Activated CD4-positive, CD25-positive, alpha-beta regulatory T cell treated with anti-CD3 and anti-CD28 coated beads, Interleukin-2, amount 50 U/mL, for 72 hours (primary cell): ENCODE data around the gene TNS1.

ENCODE experiments used
- DNase-seq: peaks from one replicate; pipeline ENCODE4 v3.0.0; 2021

Gene TNS1

DNA sequence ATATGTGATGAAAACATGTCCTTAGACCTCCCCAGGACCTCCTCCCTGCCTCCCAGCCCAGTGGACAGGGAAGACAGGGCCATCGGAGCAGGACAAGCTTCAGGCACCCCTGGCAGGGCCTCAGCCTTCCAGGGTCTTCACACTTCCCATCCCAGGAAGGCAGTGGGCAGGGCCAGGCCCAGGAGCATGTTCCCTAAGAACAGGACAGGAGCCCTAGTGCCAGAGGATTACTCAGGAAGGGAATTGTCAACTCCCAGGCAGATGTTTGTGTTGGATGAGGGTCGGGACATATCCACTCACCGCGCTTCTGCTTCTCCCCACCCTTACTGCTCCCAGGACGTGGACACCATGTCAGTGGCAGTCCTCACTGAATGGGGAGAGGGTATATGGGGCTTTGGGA lies 138.9 kb downstream of the TNS1 start:
- DNase-seq: no peak

DNA sequence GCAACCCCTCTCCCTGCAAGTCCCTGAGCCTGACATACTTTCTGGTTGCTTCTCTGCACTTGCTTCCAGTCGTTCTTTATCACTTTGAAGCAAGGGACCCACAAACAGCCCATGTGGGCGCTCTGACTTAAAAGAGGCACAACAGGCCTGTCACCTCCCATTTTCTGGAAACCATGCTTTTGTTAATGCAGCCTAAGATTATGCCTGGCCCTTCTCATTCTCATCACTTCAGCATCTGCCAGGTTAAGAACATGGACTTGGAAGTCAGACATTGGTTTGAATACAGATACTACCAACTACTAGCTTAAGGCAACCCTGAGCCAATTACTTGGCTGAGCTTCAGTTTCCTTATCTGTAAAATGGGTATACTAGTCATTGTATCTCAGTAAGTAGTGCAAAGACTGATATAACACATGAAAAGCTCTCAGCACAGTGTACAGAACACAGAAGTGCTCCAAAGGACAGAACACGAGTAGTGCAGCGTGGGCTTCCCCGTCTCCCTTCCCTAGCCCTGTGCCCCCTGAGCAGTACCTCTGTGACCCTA lies 141.4 kb downstream of the TNS1 start:
- no peak for DNase-seq

DNA sequence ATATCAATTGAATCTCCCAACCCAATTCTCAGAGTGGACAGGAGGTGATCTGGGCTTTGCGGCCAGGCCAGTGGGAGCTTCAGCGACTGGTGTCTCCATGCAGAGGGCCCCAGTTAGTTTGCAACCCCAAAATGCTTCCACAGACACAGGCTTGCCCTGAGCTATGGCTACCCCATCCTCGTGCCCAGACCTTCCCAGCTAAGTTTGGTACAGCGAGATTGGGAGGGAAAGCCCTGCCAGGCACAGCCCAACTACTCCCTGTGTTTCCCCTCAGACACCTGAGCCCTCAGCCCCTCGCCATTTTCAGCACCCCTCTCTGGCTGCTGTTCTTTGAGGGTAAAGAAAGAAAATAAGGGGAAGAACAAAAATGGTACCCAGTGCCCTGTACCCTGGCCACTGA lies 142.9 kb downstream of the TNS1 start:
- DNase-seq: no peak

DNA sequence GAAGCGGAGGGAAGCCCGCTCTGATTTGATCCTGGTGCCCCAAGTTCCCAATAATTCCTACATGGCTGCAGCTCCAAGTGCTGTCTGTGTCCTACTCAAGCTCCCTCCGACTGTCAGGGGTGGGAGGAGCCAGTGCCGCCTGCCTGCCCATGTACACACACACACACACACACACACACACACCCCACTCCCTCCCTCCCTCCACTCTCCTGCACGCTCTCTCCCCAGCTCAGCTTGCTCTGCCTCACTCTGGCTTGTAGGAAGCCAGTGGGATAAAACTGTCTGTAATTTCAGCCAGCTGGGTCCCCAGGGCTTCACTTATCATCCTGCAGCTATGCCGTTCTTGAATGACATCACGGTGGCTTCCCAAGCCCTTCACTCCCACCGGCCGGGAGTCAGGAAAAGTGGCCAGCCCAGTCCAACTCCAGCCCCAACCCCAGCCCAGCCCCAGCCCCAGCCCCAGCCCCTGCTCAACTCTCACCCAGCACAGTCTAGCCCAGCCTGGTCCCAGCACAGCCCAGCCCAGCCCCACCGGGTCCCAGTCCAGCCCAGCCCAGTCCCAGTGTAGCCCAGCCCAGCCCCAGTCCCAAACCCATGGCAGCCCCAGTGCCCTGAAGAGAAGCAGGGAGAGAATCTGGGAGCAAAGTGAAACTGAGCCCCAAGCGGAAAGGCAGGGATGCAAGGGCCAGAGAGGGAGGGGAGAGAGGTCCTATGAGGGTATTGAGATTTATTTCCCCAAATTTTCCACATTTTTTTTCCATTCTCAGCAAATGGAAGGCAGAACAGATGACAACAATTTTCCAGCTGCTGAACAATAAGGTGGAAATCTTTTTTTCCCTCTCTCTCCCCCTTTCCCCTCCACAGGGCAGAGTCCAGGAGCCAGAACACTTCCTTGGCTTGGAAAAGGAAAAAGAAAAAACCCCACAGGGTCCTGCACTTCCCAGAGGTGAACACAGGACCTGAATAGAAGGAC lies 144.0 kb downstream of the TNS1 start:
- DNase-seq: no peak

DNA sequence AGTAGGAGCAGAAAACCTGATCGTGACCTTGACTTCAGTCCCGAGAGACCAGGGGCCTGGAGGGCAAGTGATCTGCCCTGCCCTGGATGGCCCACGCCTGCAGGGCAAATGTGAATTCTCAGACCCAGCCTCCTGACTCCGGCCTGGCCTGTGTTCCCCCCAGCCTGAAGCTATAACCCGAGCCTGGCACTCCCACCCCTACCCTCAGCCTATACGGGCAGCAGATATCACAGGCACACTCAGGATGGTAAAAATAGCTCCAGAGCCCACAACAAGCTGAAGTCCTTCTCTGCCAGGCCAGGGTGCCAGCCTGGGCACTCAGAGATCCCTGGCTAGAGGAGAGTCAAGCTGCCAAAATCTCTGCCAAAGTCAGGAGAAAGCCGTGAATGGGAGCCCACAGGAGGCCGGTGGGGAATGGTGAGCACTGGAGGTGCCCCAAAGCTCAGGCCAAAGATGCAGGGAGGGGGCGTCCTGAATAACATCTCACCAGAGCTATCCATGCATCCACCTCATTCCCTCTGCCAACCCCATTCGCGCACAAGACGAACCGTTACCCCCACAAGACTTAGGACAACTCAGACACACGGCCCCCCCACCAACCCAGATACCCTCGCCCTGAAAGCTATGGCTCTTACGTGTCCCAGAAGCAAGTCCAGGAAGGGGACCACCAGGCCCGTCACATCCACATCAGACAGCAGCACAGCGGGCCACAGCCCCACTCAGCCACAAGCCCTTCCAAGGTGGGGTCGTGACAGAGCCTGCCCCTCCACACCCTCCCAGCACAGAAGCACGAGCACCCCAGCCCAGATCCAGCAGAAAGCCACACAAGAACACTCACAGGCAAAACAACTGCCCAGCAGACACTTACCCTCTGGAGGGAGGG lies 144.9 kb downstream of the TNS1 start:
- DNase-seq: no peak

DNA sequence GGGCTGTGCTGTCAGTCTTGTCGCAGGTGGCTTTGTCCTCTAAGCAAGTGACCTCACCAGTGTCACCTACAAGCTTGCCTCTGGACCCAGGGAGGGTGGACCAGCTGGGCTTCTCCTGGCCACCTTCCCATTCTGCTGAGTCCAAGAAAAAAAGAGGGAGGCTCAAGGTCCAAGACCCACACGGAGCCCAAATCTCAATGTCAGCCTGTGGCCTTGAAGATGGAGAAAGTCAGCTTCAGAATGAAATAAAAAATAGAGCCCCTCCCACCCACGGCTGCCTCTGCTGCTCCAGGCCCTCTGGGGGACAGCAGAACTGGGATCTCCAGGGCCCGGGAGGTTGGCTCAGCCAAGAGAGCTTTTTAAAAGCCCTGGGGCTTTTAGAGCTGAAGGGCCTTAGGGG lies 145.9 kb downstream of the TNS1 start:
- DNase-seq: no peak

DNA sequence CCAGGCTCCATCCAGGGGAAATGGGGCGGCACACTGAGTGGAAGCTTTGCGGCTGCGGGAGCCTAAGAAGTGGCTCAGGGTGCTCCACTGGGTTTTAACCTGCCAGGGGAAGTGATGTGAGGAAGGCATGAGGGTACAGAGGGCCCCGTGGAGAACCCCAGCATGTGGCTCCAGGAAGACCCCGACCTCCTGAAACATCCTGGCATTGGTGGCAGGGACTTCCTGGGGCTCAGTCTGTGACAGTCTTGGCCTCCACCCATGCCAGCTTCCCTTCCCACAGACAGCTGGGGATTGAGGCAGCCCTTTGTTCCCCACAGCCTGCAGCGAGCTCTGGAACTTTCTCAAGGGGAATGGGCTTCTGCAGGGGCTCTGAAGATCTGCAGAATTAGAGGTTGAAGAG lies 146.6 kb downstream of the TNS1 start:
- DNase-seq: no peak

DNA sequence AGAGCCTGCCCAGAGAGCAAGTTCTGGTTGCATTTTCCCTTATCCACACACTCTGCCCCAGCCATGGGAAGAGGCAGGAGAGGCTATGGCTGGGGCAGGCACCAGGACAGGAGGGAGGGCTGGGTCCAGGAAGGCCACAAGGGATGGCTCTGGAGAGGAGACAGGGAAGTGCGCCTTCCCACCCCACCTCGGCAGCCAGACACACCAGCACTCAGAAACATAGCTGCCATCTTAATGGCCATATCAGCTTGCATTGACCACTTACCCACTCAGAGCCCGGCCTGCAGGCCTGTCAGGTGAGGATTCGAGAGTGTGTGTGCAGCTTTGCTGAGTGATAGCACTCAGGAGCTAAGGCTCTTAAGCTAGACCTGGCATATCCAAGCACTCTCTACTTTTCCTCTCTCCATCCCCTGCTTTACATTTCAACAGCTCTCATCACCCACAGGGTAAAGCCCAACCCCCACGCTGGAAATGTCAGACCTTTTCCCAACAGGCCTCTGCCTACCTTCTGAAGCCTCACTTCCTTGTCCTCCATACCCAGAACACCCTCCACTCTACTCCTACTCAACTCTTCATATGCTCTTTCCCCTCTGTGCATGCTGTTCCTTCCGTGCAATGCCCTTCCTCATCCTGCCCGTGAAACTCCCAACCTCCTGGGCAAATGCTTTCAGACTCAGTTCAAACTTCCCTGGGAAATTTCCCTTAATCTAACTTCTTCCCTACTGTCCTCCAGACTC lies 147.9 kb downstream of the TNS1 start:
- DNase-seq: no peak

DNA sequence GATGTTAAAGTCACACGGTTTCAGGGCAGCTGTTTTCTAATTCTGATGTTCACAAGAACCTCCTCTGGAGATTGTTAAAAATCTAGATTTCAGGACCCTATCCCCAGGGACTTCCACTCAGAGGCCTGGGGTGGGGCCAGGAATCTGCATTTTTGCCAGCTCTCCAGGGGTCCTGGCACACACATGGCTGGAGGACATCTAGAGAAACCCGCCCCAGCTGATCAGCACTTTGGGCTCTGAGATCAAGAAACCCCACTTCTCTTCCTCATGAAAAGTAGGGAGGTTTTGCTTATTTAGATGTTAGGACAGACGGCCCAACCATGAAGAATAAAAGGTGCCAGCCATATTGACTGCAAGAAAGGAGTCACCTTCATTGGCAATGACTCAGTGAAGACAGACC lies 148.8 kb downstream of the TNS1 start:
- no peak for DNase-seq

DNA sequence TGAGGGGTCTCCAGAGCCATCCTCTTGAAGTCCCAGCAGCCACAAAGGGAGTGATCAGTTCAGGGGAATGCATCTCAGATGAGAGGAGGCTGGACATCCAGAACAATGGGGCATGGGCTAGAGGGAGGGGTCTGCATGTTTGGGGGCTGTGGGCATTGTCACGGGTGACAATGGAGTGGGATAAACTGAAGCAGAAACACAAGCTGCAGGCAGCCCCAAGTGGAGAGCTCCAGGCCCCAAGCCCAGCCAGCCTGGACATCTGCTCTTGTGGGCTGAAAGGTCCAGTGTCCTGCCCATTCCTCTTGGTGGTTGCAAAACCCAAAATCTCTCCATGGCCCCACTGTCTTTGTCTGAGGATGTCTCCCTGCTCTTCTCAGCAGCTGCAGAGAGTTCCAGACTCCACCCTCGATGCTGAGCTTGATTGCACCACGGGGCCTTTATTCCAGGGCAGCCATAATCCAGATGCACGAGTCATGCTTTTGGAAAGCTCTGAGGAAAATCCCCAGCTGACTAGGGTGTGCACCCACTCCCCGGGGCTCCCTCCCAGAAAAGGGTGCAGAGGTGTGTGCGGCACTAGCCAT lies 149.4 kb downstream of the TNS1 start:
- DNase-seq: no peak

DNA sequence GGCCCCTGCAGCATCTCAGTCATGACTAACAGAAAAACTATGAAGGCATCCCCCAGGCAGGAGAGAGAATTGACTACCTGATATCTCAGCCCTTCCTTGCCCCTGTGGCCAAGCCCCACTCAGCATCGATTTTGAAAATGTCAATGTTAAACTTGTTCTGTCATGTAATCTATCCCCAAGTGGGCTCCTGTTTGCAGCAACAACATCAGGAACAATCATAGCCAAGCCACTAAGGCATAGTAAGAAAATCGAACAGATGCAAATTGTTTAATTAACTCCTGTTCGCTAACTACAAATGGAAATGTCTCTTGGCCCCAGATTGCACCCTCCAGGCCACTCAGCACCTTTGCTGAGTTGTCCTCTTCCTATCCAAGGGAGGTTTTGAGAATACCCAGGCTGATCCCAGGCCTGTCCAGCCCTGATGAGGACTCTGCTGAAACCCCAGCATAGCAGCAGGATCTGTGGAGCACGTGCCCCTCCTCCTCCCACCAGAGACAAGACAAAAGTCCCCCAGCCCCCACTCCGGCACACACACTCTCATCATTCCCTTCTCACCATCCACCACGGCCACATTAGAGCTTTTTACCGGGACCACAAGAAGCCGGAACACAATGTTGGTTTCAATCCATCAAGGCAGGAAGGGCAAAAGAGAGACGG lies 150.1 kb downstream of the TNS1 start:
- no peak for DNase-seq

DNA sequence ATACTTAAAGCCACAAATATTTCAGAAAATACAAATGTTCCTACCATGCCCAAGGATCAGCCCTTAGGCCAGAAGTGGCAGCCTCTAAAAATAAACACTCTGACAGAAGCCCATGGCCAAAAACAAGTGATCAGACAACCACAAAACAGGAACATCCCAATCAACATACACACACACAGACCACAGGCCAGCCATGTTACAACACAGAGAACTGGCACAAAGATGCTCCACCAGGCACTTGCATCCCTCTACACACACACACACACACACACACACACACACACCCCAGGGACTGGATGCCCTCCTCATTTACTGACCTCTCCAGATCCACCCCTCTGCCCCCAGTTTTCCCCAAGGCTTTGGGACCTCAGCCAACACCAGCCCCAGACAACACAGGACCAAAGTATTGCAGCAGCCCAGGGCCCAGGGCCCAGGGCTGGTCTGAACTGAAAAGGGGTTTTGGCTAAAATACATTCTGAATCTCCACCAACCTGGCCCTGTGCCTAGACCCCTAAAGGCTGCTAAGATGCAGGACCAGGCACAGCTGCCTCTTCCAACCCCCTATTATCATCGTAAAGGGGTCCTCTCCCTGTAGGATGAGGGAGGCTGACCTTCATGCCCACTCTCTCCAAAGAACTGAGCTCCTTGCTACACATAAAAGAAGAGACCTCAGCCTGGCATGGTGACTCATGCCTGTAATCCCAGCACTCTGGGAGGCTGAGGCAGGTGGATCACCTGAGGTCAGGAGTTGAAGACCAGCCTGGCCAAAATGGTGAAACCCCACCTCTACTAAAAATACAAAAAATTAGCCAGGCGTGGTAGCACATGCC lies 151.4 kb downstream of the TNS1 start:
- no peak for DNase-seq

DNA sequence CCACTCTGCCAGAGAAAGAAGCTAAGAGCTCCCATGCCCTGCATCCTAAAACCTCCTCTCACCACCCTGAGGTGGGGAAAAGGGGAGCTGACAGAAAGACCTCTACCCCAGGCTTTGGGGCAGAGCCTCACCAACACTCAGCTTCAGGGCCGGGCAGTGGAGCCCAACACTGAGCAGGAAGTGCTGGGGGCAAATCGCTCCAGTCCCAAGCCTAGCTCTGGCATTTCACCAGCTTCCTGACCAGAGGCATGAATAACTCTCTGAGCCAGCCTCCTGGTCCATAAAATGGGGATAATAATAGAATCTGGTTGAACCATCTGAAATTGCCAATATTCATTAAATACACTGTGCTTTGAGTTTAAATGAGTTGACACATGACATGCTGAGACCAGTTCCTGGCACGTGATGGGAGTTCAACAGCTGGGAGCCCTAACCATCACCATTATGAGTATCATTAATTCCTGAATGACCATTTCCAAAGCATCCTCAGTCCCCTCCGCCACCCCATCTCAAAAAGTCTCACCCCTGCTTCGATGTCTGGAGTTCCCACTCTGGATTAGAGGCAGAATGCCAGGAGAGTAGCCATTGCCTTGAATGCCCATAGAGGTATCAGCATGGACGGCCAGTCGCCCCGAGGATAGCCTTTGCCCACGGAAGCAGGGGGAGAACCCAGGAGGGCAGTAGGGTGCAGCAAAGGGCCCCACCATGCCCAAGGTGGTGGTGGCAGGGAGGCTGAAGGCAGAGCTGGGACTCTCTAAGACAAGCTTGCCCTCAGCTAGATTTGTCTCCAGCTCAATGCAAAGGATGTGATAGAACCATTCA lies 153.4 kb downstream of the TNS1 start:
- no peak for DNase-seq

DNA sequence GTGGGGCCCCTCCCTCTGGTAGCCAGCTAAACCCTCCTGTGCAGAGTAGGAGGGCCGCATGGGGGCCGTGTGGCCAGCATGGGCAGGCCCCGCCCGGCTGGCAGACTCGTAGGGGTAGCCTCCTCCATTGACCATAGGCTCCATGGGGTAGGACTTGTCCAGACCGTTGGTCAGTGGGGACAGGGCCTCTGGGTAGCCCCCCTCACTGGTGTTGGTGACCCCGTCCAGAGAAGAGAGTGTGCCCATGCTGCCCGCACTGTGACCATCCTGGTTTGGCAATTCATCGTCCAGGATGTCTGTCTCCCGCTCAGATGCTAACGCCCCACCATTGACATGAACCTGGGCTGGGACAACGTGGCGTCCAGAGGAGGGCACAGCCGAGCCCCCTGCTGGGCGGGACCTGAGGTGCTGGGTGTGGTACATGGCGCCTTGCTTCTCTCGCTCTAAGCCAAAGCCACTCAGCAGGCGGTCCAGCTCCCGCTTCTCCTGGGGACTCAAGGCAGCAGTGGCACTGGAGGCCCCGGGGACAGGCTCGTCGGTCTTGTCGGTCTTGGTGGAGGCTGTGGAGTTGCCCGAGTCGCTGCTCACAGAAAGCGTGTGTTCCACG lies 154.3 kb downstream of the TNS1 start:
- DNase-seq: no peak

DNA sequence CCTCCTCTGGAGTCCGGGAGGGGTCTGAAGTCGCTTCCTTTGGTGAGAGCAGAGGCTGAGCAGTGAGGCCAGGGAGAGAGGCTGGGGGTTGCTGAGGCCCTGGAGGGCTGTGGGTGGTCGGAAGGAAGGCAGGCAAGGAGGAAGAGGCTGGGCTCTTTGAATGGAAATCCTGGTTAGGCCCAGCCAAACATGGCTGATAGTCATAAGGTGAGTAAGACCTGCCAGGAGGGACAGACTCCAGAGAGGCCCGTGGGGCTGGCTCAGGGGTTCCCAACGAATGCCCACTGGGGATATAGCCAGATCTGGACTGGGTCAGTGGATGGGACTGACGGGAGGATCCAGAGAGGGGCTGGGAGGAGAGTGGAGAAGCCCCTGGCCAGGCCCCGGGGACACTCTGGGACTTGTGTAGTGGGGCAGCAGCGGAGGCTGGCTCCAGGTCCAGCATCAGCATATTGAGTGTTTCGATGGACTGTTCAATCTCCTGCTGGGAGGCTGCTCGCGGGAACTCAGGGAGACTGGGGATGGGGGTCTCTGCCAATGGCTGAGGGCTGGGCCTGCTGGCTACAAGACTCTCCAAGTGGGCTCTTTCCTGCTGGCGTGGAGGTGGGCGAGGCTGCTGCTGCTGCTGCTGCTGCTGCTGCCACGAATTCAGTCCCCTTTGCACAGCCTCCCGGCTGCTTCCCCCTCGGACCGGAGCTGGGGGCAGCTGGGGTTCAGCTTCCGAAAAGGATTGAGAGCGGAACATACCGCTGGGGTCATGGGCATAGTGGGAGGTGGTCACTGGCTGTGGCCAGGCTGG lies 155.0 kb downstream of the TNS1 start:
- DNase-seq: no peak

DNA sequence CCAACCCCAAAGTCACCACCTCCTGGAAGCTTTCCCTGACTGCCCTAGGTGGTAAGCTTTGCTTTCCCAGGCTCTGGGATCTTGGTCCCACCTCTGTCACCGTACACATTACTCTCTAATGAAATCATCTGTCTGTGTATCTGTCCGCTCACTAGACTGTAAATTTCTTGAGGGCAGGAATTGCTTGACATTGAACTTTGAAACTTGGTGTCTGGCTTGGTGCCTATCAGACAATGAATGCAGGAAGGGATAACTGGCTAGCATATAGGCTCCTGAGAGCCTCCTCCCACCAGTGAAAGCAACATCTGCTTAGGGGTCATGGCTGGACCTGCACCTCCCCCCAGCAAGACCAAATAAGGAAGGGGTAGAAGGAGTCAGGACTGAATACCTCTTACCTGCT lies 155.7 kb downstream of the TNS1 start:
- DNase-seq: no peak

DNA sequence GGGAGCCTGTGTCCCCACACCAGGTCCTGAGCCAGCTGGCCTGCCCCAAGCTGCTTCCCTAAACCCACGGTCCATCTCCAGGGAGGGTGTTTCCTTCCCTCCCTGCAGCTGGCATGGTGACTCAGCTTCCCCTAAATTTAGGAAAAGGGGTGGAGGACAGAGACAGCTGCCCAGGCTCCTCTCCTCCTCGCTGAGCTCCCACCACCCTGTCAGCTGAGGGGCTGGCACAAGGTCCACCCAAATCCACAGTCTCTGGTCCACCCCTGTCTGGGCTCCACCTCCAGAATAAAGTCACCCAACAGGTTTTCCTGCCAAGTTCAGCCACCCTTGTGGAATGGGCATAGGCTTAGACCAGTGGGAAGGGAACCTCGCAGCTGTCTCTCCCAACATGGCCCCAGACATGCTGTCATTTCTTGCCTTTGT lies 156.5 kb downstream of the TNS1 start:
- DNase-seq: no peak

DNA sequence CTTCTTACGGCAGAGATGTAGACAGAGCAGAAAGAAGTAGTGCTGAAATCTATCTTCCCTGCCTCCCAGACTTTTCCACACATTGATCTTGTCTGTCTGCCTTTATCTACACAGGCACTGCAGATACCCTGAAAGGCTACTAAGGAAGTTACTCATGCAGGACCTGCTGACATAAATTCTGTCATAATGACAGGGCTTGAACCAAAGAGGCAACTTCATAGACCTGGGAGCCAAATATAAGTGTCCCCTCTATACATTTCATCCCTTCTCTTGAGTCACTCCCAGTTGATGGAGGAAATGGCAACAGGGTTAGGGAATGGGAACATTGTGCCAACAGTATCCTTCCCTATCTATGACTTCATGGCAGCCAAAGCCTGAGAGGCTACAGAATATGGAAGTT lies 157.5 kb downstream of the TNS1 start:
- no peak for DNase-seq

DNA sequence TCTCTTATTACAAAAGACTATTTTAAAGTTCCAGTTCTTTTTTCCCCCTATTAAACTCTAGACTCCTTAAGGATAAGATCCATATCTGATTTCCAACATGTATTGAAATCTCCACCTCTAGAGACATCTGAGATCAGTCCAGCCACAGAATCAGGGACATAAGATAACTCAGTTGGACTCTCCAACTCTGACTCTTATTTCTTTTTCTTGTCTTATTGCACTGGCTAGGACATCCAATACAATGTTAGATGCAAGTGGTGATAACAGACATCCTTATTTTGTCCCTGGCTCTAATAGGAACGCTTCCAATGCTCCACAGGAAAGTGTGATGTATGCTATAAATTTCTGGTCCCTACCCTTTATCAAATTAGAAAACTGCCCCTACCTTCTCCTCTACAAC lies 158.1 kb downstream of the TNS1 start:
- no peak for DNase-seq
